GM10266 (cell line): ENCODE results near the gene SMPD2.
"Not testable (repeated sequence)": the region's sequence is repeated elsewhere in the genome, so short reads cannot be mapped to it uniquely, and the experiment has no call there.

ENCODE experiments used
- DNase-seq: peaks from one replicate; pipeline ENCODE4 v3.0.0; 2012; ENCODE audit errors: extremely low spot score
- CTCF ChIP-seq: IDR thresholded peaks from 2 replicates; pipeline ENCODE4 v1.5.1; 2012; ENCODE audit warnings: mild to moderate bottlenecking, low read depth; ENCODE audit not compliant: control insufficient read depth, insufficient read depth; ENCODE audit errors: missing control alignments

The SMPD2 gene

DNA sequence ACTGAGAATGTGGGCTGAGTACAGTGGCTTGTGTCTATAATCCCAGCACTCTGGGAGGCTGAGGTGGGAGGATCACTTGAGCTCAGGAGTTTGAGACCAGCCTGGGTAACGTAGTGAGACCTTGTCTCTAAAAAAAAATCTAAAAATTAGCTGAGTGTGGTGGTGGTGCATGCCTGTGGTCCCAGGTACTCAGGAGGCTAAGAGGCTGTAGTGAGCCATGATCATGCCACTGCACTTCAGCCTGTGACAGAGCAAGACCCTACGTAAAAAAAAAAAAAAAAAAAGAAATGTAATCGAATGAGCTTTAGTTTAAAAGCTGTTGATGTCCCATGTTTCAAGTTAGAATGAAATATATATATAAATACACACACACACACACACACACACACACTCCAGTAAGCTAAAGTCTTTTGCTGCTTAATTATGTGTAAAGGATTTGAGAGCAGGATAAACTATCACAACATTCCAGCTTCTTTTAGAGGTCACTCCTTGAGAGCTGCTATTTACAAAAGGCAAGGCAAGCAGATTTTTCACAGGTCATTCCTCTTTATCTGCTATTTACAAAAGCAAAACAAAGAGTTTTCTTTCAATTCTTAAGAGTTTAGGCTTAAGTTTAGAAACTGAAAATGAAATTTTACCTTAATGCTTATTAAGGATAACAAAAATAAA, 19.8 kb downstream of the SMPD2 start:
- no peak for TF ChIP-seq CTCF
- no peak for DNase-seq

DNA sequence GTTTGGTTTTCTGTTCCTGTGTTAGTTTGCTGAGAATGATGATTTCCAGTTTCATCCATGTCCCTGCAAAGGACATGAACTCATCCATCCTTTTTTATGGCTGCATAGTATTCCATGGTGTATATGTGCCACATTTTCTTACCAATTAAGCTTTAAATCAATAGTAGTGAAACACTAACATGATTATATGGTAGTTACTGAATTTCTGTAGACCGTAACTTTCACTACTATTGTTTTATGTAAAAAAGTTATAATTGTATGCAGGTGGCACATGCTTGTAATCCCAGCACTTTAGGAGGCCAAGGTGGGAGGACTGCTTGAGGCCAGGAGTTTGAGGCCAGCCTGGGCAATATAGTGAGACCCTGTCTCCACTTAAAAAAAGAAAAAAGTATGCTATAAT, 20.7 kb downstream of the SMPD2 start:
- DNase-seq: not testable (repeated sequence)

DNA sequence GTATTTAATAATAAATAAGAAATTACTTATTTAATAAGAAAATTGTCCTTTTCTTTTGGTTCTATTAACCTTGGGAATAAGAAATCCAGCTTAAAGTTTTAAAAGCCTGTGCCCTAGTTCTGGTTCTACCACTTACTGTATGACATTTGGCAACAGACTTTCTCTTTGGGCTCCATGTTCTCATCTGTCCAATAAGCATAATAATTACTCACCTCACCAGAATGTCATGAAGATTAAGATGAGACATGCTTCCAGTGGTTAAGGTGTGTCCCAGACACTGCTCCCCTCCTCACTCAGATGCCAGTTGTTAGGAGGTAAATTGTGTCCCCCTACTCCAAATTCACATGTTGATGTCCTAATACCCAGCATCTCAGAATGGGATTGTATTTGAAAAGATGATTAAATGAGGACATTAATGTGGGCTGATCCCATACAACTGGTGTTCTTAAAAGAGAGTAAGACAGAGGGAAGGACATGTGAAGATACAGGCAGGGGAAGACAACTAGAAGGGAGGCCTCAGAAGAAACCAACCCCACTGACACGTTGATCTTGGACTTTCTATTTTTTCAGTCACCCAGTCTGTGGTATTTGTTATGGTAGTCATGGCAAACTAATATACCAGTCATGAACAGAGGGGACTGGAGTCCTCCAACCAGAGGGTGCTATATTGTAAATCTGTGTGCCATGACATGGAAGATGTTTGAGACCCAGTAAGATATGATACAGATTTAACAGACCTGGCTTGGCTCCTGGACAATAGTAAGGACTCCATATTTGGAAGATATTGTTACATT, 21.4 kb downstream of the SMPD2 start:
- no peak for TF ChIP-seq CTCF
- no peak for DNase-seq

- DNase-seq: no peak
- no peak for TF ChIP-seq CTCF
Measured at GRCh38 chr6:109465772-109466171, 25.2 kb downstream of the SMPD2 start.

- TF ChIP-seq CTCF: no peak
Measured at GRCh38 chr6:109466212-109466923, 25.8 kb downstream of the SMPD2 start.

DNA sequence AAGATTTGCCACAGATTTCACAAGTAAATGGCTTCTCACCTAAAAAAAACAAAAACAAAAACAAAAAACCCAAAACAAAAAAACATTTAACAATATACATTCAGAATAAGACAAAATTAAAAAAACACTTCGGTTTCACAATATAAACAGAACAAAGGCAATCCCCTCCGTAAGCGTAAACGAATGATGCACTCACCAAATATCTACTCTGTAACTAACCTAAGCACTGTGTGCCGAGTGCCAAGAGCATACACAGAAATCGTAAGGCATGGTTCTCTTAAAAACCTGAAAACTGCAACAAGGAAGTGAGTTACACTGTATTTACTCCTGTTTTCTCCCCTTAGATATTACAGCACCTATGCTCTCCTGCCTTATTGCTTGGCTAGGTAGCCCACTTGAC, 27.2 kb downstream of the SMPD2 start:
- no peak for TF ChIP-seq CTCF
- no peak for DNase-seq

More at GRCh38 chr6:109466212-109466923, 25.8 kb downstream of the SMPD2 start:
- DNase-seq: no peak

GRCh38 chr6:109469591-109470189, 29.2 kb downstream of the SMPD2 start:
- no peak for DNase-seq
- no peak for TF ChIP-seq CTCF
